Stimulated activated CD4-positive, alpha-beta T cell treated with anti-CD3 and anti-CD28 coated beads, Interleukin-15, amount 100 ng/mL, for 24 hours (primary cell): ENCODE data around the gene SLC17A8.

Experiments
- DNase-seq: peaks from one replicate; pipeline ENCODE4 v3.0.0-alpha.2; 2020

The SLC17A8 gene

DNA sequence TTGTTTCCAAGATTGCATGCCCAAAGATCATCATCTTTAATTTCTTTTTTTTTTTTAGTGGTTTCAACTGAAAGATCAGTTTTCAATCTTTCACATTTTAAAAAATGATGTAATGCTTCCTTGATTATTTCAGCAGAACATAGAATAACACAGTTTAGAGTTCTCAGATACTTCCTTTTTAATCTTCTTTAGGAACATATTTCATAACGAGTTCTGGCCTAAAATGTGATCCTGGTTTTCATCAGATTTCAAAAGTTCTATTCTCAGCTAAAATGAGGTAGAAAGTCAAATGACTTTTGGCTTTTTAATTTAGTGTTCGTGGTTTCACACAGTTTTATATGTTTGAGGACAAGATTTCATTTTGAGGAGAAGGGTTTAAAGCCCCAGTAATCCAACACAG is 76.8 kb downstream of the SLC17A8 start:
- no peak for DNase-seq

DNA sequence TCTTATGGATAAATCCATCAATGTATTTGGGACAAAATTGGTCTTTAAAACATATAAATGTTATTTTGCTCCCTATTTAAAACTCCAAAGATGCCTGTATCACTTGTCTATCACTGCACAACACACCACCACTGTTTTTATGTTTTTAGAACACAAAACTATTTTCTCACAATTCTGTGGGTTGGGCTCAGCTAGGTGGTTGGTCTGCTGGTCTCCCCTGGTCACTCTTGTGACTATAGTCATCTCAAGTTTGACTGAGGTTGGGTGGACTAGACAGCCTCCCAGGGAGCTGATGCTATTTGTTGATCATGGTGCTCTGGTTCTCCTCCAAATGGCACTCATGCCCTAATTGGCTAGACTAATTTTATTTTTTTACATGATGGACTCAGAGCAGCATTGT is 77.3 kb downstream of the SLC17A8 start:
- DNase-seq = no peak

DNA sequence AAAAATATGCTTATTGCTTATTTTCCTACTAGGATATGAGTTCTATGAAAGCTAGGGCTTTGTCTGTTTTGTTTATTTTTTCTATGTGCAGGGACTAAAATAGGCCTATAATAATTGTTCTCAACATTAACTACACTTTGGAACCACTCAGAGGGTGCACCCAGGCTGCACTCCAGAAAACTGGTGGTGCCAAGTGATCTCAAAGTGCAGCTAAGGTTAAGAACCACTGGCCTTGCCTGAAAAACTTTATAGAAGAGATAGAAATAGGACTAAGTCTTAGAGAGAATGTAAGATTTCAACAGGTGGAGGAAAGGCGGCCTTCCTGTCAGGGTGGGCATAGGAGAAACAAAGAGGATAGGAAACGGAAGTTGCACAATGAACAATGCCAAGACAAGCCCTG is 79.1 kb downstream of the SLC17A8 start:
- no peak for DNase-seq

DNA sequence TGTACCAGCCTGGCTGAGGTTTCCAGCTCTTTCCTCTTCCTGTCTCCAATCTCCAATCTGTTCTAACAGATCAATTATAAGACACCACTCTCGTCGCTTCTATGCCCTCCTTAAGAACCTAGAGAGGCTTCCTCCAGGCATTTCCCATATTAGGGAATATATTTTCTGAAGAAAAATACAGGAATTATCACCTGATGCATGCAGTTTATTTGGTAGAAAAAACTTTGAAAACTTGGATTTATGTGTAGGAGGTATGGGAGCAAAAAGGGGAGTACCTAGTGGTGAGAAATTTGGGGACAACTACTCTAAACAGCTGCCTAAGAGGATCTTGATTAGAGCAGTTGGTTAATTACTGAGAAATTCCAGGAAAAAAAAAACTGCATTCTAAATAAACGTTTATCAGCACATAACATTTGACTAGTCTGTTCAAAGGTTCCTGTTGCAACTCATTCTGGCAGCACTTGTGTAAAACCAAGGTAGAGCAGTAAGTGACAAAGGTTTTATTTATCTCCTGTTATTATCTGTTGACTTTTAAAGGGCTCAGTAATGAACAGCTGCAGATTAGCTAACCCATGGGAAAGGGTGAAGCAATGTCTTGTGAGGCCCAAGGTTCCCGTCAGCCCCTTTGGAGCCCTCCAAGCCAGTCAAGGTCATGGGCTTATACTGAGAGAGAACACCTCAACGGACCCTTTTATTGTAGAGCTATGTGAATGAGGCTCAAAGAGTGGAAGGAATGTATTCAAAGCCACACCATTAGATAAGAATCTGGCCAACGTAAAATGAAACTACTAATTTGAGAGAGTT is 80.4 kb downstream of the SLC17A8 start:
- no peak for DNase-seq

DNA sequence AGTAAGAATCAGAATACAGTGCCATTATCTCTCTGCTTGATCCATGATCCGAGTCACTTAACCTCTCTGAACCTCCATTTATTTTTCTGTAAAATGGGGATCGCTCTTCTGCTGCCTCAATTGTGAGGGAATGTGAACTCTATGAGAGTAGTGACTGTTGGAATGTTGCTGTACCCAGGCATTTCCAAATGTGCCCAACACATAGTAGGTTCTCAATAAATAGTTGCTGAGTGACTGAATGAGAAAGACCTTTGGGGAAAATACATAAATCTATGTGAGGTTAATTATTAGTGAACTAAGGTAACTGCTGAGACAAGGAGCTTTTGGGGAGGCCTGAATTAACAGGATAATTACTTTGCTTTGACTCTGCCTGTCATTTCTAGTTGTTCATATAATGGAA is 82.9 kb downstream of the SLC17A8 start:
- no peak for DNase-seq

DNA sequence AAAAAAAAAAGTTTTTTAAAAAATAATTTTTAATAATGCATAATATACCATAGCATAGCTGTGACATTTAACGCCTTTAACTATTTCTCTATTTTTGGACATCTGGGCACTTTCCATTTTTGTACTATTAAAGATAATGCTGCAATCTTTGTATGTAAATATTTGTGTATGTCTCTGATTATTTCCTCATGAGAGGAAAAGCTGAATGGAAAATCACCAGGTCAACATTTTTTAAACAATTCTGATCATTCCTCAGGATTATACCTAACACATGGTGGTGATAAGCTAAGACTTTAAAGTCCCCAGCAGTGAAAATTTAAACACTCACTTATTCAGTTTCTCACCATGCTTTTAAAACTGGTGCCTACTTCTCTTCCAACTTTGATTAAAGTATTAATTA is 85.5 kb downstream of the SLC17A8 start:
- DNase-seq = no peak

DNA sequence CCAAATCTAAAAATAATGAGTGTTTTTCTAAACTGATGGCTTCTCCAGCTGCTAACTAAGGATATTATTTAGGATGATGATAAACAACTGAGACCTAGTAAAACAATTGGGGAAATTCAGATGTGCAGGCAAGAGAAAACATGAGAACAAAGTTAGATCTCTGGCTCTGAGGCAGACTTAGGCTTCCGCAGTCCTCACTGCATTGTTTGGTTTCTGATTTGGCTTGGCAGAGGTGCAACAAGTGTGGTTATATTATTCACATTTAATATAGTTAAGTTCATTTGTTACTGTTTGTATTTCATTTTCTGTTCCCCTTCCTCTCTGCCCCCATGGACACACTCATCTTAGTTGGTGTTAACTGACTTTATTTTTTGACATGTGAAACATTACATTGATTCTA is 86.6 kb downstream of the SLC17A8 start:
- no peak for DNase-seq

DNA sequence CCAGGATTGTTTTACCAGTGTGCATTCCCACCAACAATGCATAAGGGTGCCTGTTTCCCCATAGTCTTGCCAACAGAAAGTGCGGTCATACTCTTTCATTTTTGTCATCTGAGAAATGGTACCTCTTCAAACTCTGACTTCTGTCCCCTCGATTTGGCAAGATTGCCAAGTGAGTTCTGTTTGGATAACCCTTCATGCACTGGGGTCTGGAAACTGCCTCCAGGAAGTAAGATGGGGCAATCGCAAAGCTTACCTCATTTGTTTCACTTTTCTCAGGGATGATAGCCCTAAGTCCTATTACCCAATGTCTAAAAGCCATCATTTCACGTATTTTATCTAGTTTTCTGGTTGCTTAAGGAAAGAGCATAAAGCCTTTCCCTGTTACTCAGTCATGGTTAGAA is 88.2 kb downstream of the SLC17A8 start:
- no peak for DNase-seq

DNA sequence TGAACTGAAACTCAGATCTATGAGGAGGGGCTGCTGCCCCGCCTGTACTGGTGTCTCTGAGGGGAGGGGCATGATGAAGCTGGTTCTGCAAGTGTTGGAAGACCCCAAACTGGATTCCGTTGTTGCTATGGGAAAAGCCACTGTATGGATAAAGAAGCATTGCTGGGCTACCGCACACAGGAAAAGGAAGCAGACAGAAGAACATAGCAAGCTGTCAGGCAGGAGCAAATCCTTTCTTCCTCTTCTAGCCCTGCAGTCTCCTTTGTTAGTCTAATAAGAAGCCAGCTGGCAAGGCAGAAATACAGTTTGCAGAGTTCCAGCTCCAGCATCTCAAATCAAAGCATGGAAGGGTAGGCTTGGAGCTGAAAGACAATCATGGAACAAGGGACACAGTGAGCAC is 90.5 kb downstream of the SLC17A8 start:
- DNase-seq = no peak

DNA sequence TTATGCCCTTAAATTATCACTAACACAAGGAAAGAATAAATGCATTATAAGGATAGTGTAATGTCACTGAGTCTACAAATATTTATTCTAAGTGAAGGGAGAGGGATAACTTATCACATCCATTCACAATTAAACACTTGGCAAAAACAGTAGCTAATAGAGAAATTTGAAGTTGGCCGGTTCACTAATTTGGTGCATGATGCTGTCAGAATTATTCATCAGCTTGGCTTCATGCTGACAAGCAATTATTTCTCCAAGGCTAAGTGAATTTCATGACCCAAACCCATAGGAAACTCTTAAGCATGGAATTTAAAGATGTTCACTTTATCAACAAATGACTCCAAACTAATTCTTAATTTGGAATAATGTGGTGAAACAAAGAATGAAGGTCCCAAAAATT is 91.8 kb downstream of the SLC17A8 start:
- DNase-seq = no peak

DNA sequence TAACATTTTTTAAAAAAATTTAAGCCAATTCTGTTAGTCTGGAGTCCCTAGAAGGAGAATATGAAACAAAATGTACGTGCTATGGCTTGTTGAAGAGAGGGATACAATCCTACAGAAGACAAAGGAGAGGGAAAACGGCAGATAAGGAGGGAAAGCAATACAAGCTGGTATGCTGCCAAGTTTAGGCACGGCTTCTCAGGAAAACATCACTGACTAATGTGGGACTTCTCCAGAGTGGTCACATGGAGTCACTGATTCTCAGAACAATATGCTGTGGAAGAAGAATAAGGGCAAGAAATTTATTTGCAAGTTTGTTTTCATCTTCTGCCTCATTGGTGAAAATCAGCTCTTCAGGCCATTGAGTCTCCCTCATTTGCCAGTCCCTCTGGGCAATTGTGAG is 93.9 kb downstream of the SLC17A8 start:
- DNase-seq = no peak

DNA sequence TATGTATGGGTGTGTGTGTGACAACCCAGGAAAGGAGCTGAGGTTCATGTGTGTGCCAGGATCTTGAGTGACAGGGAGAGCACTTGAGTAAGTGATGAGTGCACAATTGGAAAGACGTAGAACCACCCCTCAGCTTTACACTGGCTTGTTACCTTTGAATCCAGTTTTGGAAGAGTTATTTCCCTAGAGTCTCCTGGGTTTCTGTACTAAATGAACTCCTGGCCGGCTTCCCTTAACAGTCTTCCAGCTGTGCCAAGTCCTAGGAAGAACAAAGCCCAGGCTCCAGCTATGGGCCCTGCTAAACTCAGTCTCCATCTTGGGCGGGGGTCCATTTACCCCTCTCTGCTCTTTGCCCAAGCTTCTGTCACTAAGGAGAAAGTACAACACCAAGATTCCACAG is 97.1 kb downstream of the SLC17A8 start:
- DNase-seq = no peak

DNA sequence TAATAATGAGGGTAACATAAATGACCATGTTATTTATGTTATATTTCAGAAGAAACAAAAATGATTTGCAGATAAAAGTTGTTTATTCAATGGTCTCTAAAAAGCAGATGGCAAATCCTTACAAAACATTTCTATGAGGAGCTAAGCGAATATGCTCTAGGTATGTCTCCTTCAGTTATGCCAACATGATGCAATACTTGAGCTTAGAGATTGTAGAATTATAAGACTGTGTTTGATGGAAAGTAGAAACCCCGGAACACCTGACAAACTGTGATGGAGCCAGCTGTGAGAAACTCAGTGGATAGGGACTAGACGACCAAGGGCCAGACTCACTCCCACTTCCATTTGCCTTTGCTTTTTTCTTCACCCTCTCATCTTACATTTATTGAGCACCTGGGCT is 99.0 kb downstream of the SLC17A8 start:
- DNase-seq = no peak

DNA sequence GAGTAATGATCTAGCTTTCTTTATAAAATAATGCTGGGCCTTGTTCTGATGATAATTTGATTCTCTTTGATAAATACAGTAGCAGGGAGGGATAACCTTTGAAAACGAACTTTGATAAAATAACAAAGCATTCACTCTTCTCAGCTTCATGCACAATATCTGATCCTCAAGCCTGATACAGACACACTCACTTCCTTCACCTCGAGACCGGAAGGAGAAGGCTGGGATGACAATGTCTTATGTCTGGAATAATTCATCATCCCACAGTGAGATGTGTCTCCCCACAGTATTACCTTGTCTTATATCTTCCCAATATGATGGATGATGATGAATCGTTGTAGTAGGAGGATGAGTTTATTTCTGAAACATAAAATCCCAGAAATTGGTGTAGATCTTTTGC is 101.3 kb downstream of the SLC17A8 start:
- no peak for DNase-seq

DNA sequence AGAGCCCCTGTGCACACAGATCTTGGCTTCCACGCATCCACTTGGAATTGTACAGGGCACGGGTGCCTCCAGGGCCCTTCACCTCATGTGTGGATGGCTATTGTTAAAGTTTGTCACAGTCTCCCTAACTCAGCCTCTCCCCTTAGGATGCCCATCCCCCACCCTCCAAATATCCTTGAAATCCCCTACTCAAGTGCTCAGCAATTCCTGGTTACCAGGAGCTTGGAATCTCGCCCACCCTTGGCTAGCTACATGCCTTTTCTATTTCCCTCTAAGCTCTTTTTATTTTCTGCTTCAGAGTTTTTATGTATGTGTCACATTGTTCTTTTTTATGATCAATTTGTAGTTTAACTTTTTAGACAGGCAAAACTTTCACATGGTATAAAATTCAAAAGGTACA is 103.8 kb downstream of the SLC17A8 start:
- no peak for DNase-seq

DNA sequence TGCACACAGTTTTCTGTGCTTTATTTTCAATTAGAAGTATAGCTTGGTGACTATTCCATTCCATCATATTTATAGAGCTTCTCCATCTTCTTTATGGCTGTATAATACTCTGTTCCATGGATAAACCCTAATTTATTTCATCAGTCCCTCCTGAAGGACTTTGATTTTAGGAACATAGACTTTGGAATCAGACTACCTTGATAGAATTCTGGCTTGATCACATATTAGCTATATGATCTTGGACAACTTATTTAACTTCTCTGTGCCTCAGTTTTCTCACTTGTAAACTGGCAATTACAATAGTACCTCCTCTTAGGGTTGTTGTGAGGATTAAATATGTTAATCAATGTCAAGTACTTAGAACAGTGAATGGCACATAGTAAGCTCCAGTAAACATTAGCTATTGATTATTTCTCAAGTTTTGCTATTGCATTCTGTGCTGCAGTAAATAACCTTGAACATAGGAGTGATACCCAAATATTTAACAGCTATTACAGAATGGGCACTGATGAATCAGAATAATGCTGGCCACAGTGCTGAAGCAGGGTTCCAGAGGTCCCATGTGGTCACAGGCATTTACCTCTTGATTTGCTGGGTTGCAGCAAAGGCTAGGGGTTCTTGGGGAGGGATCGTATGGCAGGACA is 104.6 kb downstream of the SLC17A8 start:
- DNase-seq = no peak

DNA sequence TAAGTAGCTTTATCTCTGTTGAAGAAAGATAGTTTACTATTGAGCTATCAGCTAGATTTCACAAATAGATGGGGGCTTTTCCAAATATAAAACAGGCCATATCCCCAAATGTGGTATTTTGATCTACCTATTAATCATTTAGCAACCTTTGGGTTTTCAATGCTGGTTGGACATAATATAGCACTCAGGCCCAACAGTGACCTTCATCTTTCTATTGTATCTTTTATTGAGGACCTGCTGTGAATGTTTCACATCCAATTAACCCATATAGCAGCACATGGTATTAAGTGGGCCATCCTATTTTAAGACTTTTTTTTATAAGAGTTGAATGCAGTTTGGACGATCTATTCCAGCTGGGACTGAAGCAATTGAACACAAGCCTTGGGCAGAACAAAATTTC is 106.8 kb downstream of the SLC17A8 start:
- DNase-seq = no peak

DNA sequence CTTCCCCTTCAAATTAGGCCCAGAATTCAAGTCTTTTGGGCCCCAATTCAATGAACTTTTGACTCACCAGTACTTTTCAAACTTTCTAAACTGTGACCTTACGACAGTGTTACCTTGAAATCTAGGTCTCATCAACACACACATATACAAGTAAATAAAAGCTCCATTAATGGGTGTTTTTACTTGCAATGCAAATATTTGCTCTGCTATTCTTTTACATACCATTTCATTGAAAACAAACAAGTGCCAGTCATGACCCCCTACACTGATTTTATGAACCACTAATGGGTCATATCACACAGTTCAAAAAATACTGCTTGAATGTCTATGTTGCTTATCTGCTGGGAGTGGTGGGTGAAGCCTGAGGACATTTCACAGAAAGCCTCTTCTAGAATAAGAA is 107.7 kb downstream of the SLC17A8 start:
- DNase-seq = no peak

DNA sequence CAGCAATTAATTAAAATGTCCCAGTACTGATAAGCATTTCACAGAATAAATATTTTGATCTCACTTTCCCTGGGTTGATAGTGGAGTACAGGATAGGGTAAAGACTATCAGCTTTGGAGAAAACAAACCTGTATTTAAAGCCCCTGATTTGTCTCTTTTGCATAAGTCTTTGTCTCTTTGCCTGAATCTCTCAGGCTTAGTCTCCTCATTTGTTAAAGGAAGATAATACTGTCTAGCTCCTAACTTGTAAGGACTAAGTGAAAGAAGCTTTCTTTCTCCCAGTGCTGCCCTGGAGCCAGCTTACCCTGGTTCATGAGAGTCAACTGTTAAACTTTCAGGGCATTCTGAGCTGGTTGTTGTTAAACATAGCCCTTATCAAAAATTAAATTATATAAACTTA is 111.3 kb downstream of the SLC17A8 start:
- DNase-seq = no peak
